ENCODE data around the gene XCL1. TPM values are rescaled to one million over a fixed set of nuclear protein-coding genes. Genes with fewer than 3 reads are reported as not detected.

Gene XCL1, protein sequence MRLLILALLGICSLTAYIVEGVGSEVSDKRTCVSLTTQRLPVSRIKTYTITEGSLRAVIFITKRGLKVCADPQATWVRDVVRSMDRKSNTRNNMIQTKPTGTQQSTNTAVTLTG
- total RNA-seq (2022; extraction: Qiagen RNA extraction; ENCODE audit: low read depth), result not detected in 5 replicates

DNA sequence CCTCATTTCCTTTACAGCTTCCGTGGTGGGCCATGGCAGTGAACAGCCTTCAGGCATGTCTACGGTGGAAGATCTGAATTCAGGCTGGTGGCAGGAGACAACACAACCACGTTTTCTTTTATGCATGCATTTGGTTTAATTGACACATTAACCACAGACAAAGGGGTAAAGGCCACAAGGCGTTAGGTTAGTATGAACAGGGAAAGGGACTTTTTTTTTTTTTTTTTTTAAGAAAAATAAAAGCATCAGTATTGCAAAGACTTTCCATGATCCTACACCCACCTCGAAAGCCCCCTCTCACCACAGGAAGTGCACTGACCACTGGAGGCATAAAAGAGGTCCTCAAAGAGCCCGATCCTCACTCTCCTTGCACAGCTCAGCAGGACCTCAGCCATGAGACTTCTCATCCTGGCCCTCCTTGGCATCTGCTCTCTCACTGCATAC lies at the start of gene XCL1:
XCL1 (plus strand) TSS at position 361 of the 444 bp plus-strand sequence; CDS start at position 394, 33 bp downstream.

DNA sequence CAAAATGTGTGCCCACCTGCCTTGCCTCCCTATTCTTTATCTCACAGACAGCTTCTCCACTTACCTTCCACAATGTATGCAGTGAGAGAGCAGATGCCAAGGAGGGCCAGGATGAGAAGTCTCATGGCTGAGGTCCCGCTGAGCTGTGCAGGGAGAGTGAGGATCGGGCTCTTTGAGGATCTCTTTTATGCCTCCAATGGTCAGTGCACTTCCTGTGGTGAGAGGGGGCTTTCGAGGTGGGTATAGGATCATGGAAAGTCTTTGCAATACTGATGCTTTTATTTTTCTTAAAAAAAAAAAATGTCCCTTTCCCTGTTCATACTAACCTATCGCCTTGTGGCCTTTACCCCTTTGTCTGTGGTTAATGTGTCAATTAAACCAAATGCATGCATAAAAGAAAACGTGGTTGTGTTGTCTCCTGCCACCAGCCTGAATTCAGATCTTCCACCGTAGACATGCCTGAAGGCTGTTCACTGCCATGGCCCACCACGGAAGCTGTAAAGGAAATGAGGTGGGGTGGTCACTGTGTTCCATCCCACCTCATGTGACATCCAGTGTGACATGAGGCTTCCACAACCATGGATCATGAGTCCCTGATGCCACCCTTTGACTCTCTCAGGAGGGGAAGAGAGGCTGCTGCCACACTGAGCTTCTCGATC lies 32.4 kb upstream of the XCL1 start, which contains the start of gene XCL2:
XCL2 (minus strand) TSS at position 158 of the 659 bp plus-strand sequence; CDS start at position 125, 33 bp downstream.

Other genes with a start within 250 kb of the XCL1 start
- gene XCL2, start 32.6 kb upstream of the XCL1 start, total RNA-seq (2022; extraction: Qiagen RNA extraction; ENCODE audit: low read depth), result not detected in 5 replicates
- gene DPT, start 152.6 kb downstream of the XCL1 start, total RNA-seq (2022; extraction: Qiagen RNA extraction; ENCODE audit: low read depth), result not detected in 5 replicates

Data from A549 treated with ZK216348 at 1 μM for 4 hours (cell line).